Nephron (organoid): ENCODE results near the gene TMEM100.

Experiments used
- H3K27ac Mint-ChIP-seq, 3 experiments: 2 replicates each; pipeline ENCODE4 v1.8.0; 2020; ENCODE audit warnings: mixed read lengths in 3 of 3, mild to moderate bottlenecking in 2 of 3, moderate library complexity in 1 of 3
- H3K27me3 Mint-ChIP-seq: 2 replicates; pipeline ENCODE4 v1.8.0; 2021; ENCODE audit warnings: low read depth, mild to moderate bottlenecking, moderate library complexity, mixed read lengths
- H3K36me3 Mint-ChIP-seq: 2 replicates; pipeline ENCODE4 v1.8.0; 2020; ENCODE audit warnings: low read depth, mixed read lengths
- H3K4me1 Mint-ChIP-seq: 2 replicates; pipeline ENCODE4 v1.8.0; 2020; ENCODE audit warnings: mixed read lengths
- H3K4me3 Mint-ChIP-seq, 3 experiments: 2 replicates each; pipeline ENCODE4 v1.8.0; 2020; ENCODE audit warnings: mild to moderate bottlenecking in 3 of 3, mixed read lengths in 3 of 3, moderate library complexity in 2 of 3
- H3K9me3 Mint-ChIP-seq: 2 replicates; pipeline ENCODE4 v1.8.0; 2020; ENCODE audit warnings: mixed read lengths
- CTCF ChIP-seq, 3 experiments: fragments of 200-600 bp; sonication (generic); IDR thresholded peaks; one replicate each; pipeline ENCODE4 v1.5.0; 2021; ENCODE audit warnings: antibody characterized with exemption in 3 of 3; ENCODE audit not compliant: unreplicated experiment in 3 of 3

The TMEM100 gene

GRCh38 chr17:55722742-55723487 is at the start of gene TMEM100:
TMEM100 (minus strand) TSS chr17:55722864; CDS start chr17:55721070, 1,794 bp downstream.
- Mint-ChIP-seq H3K27ac (peak within 1 kb of the TSS; percentile 67 to 78 (median 75)), H3K4me3 (peak within 1 kb of the TSS; percentile 76 to 83 (median 82)), H3K4me1 (peaks cover 60% of the 10 kb centered on the region), H3K36me3 (no peaks in the 10 kb centered on the region), H3K9me3 (no peaks in the 10 kb centered on the region), H3K27me3 (no peaks in the 10 kb centered on the region)
- TF ChIP-seq CTCF (IDR thresholded peaks at IDR 0.05; ENCODE audit: unreplicated experiment in 3 of 3) = no peak

- Mint-ChIP-seq H3K9me3 (no peaks in the 10 kb centered on the region), H3K36me3 (peaks cover 86% of the 10 kb centered on the region), H3K4me3 (no peak overlapping the region), H3K27ac (no peak overlapping the region), H3K4me1 (peaks cover 31% of the 10 kb centered on the region), H3K27me3 (no peaks in the 10 kb centered on the region)
- TF ChIP-seq CTCF (IDR thresholded peaks at IDR 0.05; ENCODE audit: unreplicated experiment in 3 of 3) = no peak
Observed at GRCh38 chr17:55772086-55772485, 49.4 kb upstream of the TMEM100 start.

- TF ChIP-seq CTCF (IDR thresholded peaks at IDR 0.05; ENCODE audit: unreplicated experiment in 3 of 3) = peak; percentile 63 to 76 (median 67)
- peaks cover 78% of the 10 kb centered on the region for H3K36me3 Mint-ChIP-seq
- no peaks in the 10 kb centered on the region for H3K27me3 Mint-ChIP-seq
- no peaks in the 10 kb centered on the region for H3K9me3 Mint-ChIP-seq
- H3K4me3 Mint-ChIP-seq = no peak overlapping the region
- H3K27ac Mint-ChIP-seq = peak overlapping the region in 2 of 3 experiments; percentile 10 to 22
- peaks cover 28% of the 10 kb centered on the region for H3K4me1 Mint-ChIP-seq
Observed at GRCh38 chr17:55770196-55770870, 47.7 kb upstream of the TMEM100 start.

GRCh38 chr17:55769625-55770000 is 46.9 kb upstream of the TMEM100 start:
- peaks cover 73% of the 10 kb centered on the region for H3K36me3 Mint-ChIP-seq
- no peaks in the 10 kb centered on the region for H3K9me3 Mint-ChIP-seq
- no peak for TF ChIP-seq CTCF (IDR thresholded peaks at IDR 0.05; ENCODE audit: unreplicated experiment in 3 of 3)
- no peaks in the 10 kb centered on the region for H3K27me3 Mint-ChIP-seq
- H3K4me1 Mint-ChIP-seq = peaks cover 21% of the 10 kb centered on the region
- H3K4me3 Mint-ChIP-seq = no peak overlapping the region
- H3K27ac Mint-ChIP-seq = peak overlapping the region in 1 of 3 experiments; percentile 22

GRCh38 chr17:55768936-55769624 is 46.4 kb upstream of the TMEM100 start:
- peaks cover 16% of the 10 kb centered on the region for H3K4me1 Mint-ChIP-seq
- no peaks in the 10 kb centered on the region for H3K27me3 Mint-ChIP-seq
- peaks cover 70% of the 10 kb centered on the region for H3K36me3 Mint-ChIP-seq
- no peak overlapping the region for H3K4me3 Mint-ChIP-seq
- no peaks in the 10 kb centered on the region for H3K9me3 Mint-ChIP-seq
- TF ChIP-seq CTCF (IDR thresholded peaks at IDR 0.05; ENCODE audit: unreplicated experiment in 3 of 3) = no peak
- H3K27ac Mint-ChIP-seq = no peak overlapping the region
